WERI-Rb-1 (cell line): Measurements from ENCODE around the gene CFAP410.
"Not testable (repeated sequence)": the region's sequence is repeated elsewhere in the genome, so short reads cannot be mapped to it uniquely, and the experiment has no call there.

Experiments used
- DNase-seq: peaks from one replicate; pipeline ENCODE4 v3.0.0-alpha.2; 2020
- H3K27ac ChIP-seq: fragments of 250-450 bp; sonication (Bioruptor Pico); 2 replicates; pipeline ENCODE4 v1.5.1; 2020; ENCODE audit warnings: mild to moderate bottlenecking, moderate library complexity
- H3K27me3 ChIP-seq: fragments of 250-450 bp; sonication (Bioruptor Pico); 2 replicates; pipeline ENCODE4 v1.5.1; 2021; ENCODE audit warnings: mild to moderate bottlenecking, low read depth, moderate library complexity; ENCODE audit not compliant: insufficient read depth, severe bottlenecking
- H3K36me3 ChIP-seq: fragments of 250-450 bp; sonication (Bioruptor Pico); 2 replicates; pipeline ENCODE4 v1.5.1; 2020; ENCODE audit warnings: mild to moderate bottlenecking, moderate library complexity
- H3K4me3 ChIP-seq: 2 replicates; pipeline ENCODE4 v1.5.1; 2011; ENCODE audit warnings: low read depth, mild to moderate bottlenecking, control low read depth, low read length
- H3K9me3 ChIP-seq: fragments of 250-450 bp; sonication (Bioruptor Pico); 2 replicates; pipeline ENCODE4 v1.5.1; 2021; ENCODE audit warnings: mild to moderate bottlenecking, moderate library complexity; ENCODE audit not compliant: severe bottlenecking
- CTCF ChIP-seq: IDR thresholded peaks from 2 replicates; pipeline ENCODE4 v1.5.1; 2011; ENCODE audit warnings: low read depth, mild to moderate bottlenecking, control low read depth, inconsistent platforms, low read length

The CFAP410 gene

GRCh38 chr21:44283948-44284347 lies 55.2 kb downstream of the CFAP410 start:
- Histone ChIP-seq H3K4me3 (no peak overlapping the region), H3K36me3 (no peaks in the 10 kb centered on the region), H3K27ac (peak overlapping the region; percentile 79), H3K9me3 (no peaks in the 10 kb centered on the region), H3K27me3 (no peaks in the 10 kb centered on the region)
- TF ChIP-seq CTCF = no peak
- DNase-seq = no peak

DNA sequence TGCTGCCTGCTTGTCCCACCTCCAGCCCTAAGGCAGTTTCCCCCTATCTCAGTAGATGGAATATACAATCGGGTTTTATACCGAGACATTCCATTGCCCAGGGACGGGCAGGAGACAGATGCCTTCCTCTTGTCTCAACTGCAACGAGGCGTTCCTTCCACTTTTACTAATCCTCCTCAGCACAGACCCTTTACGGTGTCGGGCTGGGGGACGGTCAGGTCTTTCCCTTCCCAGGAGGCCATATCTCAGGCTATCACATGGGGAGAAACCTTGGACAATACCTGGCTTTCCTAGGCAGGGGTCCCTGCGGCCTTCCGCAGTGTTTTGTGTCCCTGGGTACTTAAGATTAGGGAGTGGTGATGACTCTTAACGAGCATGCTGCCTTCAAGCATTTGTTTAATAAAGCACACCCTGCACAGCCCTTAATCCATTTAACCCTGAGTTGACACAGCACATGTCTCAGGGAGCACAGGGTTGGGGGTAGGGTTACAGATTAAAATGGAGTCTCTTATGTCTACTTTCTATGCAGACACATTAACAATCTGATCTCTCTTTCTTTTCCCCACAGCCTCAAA lies 55.9 kb downstream of the CFAP410 start:
- not testable (repeated sequence) for H3K27me3 ChIP-seq, H3K36me3 ChIP-seq, H3K4me3 ChIP-seq, H3K9me3 ChIP-seq
- peak overlapping the region; percentile 79 for H3K27ac ChIP-seq
- DNase-seq = peak; percentile 76

- DNase-seq = no peak
- peak overlapping the region; percentile 79 for H3K27ac ChIP-seq
- H3K9me3 ChIP-seq = no peaks in the 10 kb centered on the region
- no peak overlapping the region for H3K4me3 ChIP-seq
- H3K27me3 ChIP-seq = no peaks in the 10 kb centered on the region
- TF ChIP-seq CTCF = no peak
- no peaks in the 10 kb centered on the region for H3K36me3 ChIP-seq
These were observed 56.8 kb downstream of the CFAP410 start for GRCh38 chr21:44282370-44282769.

GRCh38 chr21:44281801-44282200 lies 57.4 kb downstream of the CFAP410 start:
- H3K36me3 ChIP-seq = no peaks in the 10 kb centered on the region
- TF ChIP-seq CTCF = no peak
- DNase-seq = no peak
- H3K27me3 ChIP-seq = no peaks in the 10 kb centered on the region
- peak overlapping the region; percentile 79 for H3K27ac ChIP-seq
- H3K9me3 ChIP-seq = no peaks in the 10 kb centered on the region
- H3K4me3 ChIP-seq = no peak overlapping the region

DNA sequence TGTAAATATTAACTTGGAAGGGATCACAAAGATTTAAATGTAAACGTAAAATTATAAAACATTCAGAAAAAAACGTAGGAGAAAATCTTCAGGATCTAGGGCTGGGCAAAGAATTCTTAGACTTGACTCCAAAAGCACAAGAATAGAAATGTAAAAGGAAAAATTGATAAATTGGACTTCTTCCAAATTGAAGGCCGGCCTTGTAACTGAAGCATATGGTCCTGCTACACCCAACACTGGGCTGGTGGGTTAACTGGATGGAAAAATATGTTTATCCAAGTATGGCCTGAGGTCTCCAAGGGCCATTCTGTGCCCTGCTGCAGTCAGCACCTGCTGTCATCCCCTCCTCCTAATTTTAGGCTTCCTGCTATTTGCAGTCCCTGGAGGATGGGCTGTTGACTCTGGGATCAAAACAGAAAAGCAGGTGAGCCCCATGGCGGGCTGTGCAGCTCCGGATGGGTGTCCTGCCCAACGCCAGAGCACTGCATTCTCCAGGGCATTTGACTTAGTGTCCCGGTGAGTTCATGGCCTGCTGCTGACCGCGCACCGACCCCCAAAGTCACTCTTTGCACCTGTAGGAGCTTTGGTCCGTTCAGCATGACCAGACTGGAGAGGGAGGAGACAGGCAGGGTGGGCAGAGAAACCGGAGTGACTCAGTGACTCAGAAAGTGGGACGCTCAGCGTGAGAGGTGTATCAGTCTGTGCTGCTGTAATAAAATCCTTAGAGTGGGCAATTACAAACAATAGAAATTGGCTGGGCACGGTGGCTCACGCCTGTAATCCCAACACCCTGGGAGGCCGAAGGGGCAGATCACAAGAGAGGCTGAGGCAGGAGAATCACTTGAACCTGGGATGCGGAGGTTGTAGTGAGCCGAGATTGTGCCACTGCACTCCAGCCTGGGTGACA lies 59.6 kb downstream of the CFAP410 start:
- Histone ChIP-seq H3K27me3 (no peaks in the 10 kb centered on the region), H3K27ac (no peak overlapping the region), H3K36me3 (no peaks in the 10 kb centered on the region), H3K9me3 (peaks cover 4% of the 10 kb centered on the region), H3K4me3 (no peak overlapping the region)
- no peak for DNase-seq
- TF ChIP-seq CTCF = no peak
